OCI-LY1 (cell line): ENCODE measurements around the gene POC1A.
"Not testable (repeated sequence)": the region's sequence is repeated elsewhere in the genome, so short reads cannot be mapped to it uniquely, and the experiment has no call there.

Experiments used
- EZH2 ChIP-seq: fragments of 200-600 bp; sonication (generic), shearing (Covaris generic); IDR thresholded peaks from 2 replicates; pipeline ENCODE4 v1.8.0; 2017; ENCODE audit warnings: borderline replicate concordance, mixed run types, mild to moderate bottlenecking, antibody characterized with exemption, low read length, moderate library complexity, mixed read lengths
- TF ChIP-seq, protein P1 (sequence below): fragments of 200-600 bp; sonication (generic), shearing (Covaris generic); IDR thresholded peaks from 2 replicates; pipeline ENCODE4 v1.5.1; 2017; ENCODE audit warnings: mild to moderate bottlenecking, antibody characterized with exemption, low read length, moderate library complexity, mixed read lengths

DNA sequence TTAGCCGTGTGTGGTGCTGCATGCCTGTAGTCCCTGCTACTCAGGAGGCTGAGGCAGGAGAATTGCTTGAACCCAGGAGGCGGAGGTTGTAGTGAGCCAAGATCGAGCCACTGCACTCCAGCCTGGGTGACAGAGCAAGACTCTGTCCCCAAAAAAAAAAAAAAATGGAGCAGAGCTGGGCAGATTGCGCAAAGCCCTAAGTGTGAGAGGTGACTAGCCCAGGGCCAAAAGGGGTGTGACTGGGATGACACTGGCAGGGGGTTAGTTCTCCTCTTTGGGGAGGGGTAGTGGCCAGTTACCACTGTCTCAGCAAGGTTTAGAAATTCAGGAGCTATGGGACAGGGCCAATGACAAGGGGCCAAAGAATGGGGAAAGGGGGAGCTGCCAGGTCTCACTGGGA is 23.9 kb upstream of the POC1A start:
- TF ChIP-seq, protein P1, sequence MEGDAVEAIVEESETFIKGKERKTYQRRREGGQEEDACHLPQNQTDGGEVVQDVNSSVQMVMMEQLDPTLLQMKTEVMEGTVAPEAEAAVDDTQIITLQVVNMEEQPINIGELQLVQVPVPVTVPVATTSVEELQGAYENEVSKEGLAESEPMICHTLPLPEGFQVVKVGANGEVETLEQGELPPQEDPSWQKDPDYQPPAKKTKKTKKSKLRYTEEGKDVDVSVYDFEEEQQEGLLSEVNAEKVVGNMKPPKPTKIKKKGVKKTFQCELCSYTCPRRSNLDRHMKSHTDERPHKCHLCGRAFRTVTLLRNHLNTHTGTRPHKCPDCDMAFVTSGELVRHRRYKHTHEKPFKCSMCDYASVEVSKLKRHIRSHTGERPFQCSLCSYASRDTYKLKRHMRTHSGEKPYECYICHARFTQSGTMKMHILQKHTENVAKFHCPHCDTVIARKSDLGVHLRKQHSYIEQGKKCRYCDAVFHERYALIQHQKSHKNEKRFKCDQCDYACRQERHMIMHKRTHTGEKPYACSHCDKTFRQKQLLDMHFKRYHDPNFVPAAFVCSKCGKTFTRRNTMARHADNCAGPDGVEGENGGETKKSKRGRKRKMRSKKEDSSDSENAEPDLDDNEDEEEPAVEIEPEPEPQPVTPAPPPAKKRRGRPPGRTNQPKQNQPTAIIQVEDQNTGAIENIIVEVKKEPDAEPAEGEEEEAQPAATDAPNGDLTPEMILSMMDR: not testable (repeated sequence)
- not testable (repeated sequence) for TF ChIP-seq EZH2
